ENCODE data around the gene MRPS15.

MRPS15 gene

DNA sequence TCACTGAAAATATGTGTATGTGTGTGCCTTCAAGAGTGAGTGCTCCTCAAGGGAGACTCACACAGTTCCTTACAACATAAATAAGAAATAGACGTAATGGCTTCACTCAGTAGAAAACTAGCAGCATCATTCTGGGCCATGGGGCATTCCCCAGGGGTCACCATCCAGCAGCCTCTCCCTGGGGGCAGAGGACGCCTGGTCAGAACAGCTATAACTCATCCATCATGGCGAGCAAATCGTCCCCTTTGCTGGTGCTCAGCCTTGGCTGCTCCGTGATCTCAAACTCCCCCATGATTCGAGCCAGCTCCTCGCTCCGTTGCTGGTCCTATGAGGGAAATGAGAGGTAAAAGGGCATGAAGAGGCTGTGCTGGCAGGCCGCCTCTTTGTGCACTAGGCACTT, 46.3 kb downstream of the MRPS15 start:
- no peak for DNase-seq (ENCODE audit: extremely low read depth, low read depth)
- no peak overlapping the region for H3K4me3 ChIP-seq (replicated peaks; ENCODE audit: low read depth, low read length)
- TF ChIP-seq, protein P1, sequence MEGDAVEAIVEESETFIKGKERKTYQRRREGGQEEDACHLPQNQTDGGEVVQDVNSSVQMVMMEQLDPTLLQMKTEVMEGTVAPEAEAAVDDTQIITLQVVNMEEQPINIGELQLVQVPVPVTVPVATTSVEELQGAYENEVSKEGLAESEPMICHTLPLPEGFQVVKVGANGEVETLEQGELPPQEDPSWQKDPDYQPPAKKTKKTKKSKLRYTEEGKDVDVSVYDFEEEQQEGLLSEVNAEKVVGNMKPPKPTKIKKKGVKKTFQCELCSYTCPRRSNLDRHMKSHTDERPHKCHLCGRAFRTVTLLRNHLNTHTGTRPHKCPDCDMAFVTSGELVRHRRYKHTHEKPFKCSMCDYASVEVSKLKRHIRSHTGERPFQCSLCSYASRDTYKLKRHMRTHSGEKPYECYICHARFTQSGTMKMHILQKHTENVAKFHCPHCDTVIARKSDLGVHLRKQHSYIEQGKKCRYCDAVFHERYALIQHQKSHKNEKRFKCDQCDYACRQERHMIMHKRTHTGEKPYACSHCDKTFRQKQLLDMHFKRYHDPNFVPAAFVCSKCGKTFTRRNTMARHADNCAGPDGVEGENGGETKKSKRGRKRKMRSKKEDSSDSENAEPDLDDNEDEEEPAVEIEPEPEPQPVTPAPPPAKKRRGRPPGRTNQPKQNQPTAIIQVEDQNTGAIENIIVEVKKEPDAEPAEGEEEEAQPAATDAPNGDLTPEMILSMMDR (IDR thresholded peaks at IDR 0.05; ENCODE audit: low read depth, low read length, missing control alignments) = no peak

DNA sequence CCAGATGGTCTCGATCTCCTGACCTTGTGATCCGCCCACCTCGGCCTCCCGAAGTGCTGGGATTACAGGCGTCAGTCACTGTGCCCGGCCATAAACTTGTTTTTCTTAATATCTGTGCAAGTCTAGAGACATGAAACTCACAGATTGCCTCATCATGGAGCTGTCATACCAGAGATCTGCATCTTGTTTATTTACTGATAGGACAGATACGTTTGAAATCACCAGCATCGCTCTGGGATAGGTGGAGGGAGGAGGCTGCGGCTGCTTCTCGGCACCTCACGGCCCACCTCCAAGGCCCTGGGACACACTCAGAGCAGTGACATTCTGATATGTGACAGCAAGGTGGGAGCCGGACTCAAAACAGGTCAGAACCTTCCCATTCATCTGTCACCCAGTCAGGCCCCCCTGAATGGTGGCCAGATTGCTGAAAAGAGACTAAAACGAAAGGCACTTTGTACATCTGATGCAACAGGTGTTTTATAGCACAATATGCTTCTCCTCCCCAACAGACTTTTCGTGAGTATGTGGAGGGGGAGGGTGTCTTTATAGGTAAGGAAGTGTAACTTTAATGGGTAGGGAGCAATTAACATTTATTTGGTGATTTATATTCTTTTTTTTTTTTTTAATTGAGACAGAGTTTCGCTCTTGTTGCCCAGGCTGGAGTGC, 48.4 kb downstream of the MRPS15 start:
- DNase-seq (ENCODE audit: extremely low read depth, low read depth) = no peak
- TF ChIP-seq, protein P1 (IDR thresholded peaks at IDR 0.05; ENCODE audit: low read depth, low read length, missing control alignments) = no peak
- no peak overlapping the region for H3K4me3 ChIP-seq (replicated peaks; ENCODE audit: low read depth, low read length)

DNA sequence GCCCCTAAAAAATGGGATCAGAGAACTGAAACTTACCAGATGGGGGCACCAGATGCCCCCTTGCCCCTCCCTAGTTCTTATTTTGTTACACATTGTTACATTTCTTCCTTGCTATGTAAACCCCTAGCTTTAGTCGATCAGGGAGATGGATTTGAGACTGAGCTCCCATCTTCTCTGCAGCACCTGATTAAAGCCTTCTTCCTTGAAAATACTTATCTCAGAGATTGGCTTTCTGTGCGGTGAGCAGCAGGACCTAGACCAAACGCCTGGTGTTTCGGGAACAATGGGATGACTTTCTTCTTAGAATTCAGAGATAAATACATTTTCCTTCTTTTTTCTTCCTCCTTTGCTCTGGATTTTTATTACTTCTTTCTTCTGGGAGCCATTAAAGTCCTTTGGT, 49.8 kb downstream of the MRPS15 start:
- no peak for DNase-seq (ENCODE audit: extremely low read depth, low read depth)
- no peak overlapping the region for H3K4me3 ChIP-seq (replicated peaks; ENCODE audit: low read depth, low read length)
- TF ChIP-seq, protein P1 (IDR thresholded peaks at IDR 0.05; ENCODE audit: low read depth, low read length, missing control alignments) = no peak

DNA sequence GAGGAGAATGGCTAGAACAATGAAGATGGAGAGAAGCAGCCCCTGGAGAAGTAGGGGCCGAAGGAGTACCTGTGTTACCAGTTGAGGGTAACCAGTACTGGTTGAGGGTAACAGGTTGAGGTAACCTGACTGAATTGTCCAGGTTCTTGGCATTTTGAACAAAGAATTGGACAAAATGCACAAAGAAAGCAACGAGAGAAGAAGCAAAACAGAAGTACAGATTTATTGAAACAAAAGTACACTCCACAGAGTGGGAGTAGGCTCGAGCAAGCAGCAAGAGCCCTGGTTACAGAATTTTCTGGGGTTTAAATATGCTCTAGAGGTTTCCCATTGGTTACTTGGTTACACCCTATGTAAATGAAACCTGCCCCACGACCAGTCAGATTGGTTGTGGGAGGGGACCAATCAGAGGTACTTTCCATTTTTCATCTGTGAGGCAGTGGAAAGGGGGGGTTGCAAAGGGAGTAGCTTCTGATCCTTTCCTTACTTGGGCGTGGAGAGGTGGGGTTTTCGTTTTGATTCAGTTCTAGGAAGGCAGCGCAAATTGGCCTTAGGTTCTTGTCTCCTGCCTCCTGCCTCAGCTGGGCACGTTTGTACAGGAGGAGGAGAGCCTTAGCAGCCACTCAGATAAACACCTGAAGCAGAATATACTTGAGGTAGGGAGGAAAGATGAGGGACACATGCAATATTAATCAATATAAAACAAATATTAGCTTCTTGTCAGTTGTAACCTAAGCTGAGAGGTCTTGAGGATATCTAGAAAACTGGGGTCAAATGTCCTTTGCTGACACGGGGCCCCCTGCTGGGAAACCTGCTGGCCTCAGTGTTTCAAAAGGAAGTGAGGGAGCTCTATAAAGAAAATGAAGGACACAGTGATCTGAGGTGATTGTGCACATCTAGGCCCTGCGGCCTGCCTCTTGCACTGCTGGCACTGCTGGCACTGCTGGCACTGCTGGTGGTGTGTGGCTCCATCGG, 52.2 kb downstream of the MRPS15 start:
- no peak overlapping the region for H3K4me3 ChIP-seq (replicated peaks; ENCODE audit: low read depth, low read length)
- no peak for DNase-seq (ENCODE audit: extremely low read depth, low read depth)
- TF ChIP-seq, protein P1 (IDR thresholded peaks at IDR 0.05; ENCODE audit: low read depth, low read length, missing control alignments) = no peak

DNA sequence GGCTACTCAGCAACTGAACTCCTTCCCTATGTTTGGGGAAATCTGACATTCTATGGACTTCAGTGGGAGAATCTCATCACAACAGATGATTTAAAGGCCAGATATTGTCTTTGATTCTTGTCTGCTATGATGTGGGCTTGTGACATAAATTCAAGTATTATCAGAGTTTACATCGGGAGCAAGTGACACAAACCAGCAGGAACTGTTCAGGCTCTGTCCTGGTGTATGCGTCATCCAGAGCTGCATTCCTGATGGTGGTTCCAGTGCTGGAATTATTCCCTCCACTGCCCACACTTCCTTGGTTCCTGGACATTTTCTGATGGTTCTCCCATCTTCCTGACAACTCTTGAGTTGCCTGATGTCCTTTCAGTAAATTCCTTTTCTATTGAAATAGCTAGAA, 55.7 kb downstream of the MRPS15 start:
- H3K4me3 ChIP-seq (replicated peaks; ENCODE audit: low read depth, low read length) = no peak overlapping the region
- no peak for DNase-seq (ENCODE audit: extremely low read depth, low read depth)
- TF ChIP-seq, protein P1 (IDR thresholded peaks at IDR 0.05; ENCODE audit: low read depth, low read length, missing control alignments) = no peak

DNA sequence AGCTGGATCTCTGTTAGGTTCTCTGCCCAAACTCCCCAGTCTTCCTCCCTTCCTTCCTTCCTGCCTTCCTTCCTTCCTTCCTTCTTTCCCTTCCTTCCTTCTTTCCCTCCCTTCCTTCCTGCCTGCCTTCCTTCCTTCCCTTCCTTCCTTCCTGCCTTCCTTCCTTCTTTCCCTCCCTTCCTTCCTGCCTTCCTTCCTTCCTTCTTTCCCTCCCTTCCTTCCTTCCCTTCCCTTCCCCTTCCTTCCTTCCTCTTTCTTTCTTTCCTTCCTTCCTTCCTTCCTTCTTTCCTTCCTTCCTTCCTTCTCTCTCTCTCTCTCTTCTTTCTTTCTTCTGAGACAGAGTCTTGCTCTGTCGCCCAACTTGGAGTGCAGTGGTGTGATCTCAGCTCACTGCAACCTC, 57.7 kb downstream of the MRPS15 start:
- TF ChIP-seq, protein P1 (IDR thresholded peaks at IDR 0.05; ENCODE audit: low read depth, low read length, missing control alignments) = no peak
- DNase-seq (ENCODE audit: extremely low read depth, low read depth) = no peak
- no peak overlapping the region for H3K4me3 ChIP-seq (replicated peaks; ENCODE audit: low read depth, low read length)
